ENCODE results near the gene SHH. TPM values are rescaled to one million over a fixed set of nuclear protein-coding genes. Genes with fewer than 3 reads are reported as not detected.
"Not testable (repeated sequence)": the region's sequence is repeated elsewhere in the genome, so short reads cannot be mapped to it uniquely, and the experiment has no call there.

Gene SHH
- total RNA-seq, 1 experiment from 2014 or later: 0.11 TPM

DNA sequence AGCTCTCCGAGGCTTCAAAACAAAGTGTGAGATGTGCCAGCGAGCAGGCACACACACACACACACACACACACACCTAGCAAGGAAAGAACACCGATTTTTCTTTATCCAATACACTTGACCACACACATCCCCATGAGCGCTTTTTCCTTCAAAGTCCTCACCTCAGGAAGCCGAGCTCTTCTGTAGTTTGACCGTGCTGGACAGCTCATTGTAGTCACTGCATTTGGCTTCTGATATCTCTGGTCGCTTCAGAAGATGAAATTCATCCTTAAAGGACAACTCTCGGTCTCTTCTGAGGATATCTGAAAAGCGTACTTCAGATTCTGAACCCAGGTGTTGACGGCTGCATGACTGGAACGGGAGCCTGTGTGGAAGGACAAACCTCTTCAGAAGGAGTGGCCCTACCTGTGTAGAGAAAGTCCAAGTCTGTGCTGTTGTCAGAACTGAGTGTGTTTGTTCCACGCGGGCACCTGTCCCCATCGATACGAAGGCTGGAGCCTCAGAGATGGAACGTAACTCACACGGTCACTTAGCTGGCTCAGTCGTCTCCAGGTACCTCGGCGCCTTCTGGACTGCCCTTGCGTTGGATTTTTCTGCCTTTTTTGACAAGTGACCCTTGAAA, 28.1 kb upstream of the SHH start:
- POLR2A ChIA-PET (ENCODE audit: unreplicated experiment): no interaction called here
- Histone ChIP-seq H3K4me3 (ENCODE audit: low read length) (no peak overlapping the region), H3K9me3 (ENCODE audit: low read length) (no peaks in the 10 kb centered on the region), H3F3A (ENCODE audit: low read length, unreplicated experiment) (no peaks in the 10 kb centered on the region), H3K27me3 (ENCODE audit: low read length) (no peaks in the 10 kb centered on the region), H3K36me3 (ENCODE audit: low read depth, low read length) (no peaks in the 10 kb centered on the region), H4K20me1 (ENCODE audit: low read length) (no peaks in the 10 kb centered on the region), H3K9me2 (replicated peaks; ENCODE audit: low read length) (no peaks in the 10 kb centered on the region), H2AFZ (ENCODE audit: low read length) (no peak overlapping the region), H3K9ac (ENCODE audit: low read length) (no peak overlapping the region), H3K4me1 (ENCODE audit: insufficient read depth, low read length) (peaks cover 15% of the 10 kb centered on the region), H3K79me2 (ENCODE audit: low read length) (no peaks in the 10 kb centered on the region), H3K4me2 (ENCODE audit: low read length) (no peak overlapping the region), H3K27ac (ENCODE audit: low read length) (no peak overlapping the region)
- DNase-seq (no peak), ATAC-seq (no peak)
- no TSS peak for BruUV-seq (replicated peaks)
- intact Hi-C loops (cut with micrococcal nuclease): no loop called here
- CTCF ChIA-PET: no interaction called here
- no peak for TF ChIP-seq EZH2 (IDR thresholded peaks at IDR 0.05; ENCODE audit: low read length, unreplicated experiment)
- TF ChIP-seq, protein P1, sequence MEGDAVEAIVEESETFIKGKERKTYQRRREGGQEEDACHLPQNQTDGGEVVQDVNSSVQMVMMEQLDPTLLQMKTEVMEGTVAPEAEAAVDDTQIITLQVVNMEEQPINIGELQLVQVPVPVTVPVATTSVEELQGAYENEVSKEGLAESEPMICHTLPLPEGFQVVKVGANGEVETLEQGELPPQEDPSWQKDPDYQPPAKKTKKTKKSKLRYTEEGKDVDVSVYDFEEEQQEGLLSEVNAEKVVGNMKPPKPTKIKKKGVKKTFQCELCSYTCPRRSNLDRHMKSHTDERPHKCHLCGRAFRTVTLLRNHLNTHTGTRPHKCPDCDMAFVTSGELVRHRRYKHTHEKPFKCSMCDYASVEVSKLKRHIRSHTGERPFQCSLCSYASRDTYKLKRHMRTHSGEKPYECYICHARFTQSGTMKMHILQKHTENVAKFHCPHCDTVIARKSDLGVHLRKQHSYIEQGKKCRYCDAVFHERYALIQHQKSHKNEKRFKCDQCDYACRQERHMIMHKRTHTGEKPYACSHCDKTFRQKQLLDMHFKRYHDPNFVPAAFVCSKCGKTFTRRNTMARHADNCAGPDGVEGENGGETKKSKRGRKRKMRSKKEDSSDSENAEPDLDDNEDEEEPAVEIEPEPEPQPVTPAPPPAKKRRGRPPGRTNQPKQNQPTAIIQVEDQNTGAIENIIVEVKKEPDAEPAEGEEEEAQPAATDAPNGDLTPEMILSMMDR (conservative IDR thresholded peaks at IDR 0.05; ENCODE audit: low read depth, low read length): no peak

DNA sequence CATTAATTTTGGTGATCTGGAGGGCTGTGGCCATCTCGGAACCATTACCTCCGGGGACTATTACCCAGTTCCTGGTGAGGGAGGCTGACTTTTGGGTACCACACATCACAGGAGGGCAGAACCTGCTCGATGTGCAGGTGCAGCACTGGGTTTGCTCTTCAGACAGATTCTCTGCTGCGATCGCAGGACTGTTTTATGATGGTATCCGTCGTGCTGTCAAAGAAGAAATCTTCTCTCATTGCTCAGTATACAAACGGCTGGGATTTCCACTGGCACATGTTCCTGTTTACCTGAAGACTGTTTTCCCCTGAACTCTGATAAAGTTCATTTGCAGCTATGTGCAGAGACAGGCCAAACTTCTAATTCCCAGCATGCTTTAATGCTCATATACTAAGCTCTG, 27.2 kb upstream of the SHH start:
- Histone ChIP-seq H3K4me1 (ENCODE audit: insufficient read depth, low read length) (peaks cover 11% of the 10 kb centered on the region), H3K79me2 (ENCODE audit: low read length) (no peaks in the 10 kb centered on the region), H3K9me3 (ENCODE audit: low read length) (no peaks in the 10 kb centered on the region), H4K20me1 (ENCODE audit: low read length) (no peaks in the 10 kb centered on the region), H3K27me3 (ENCODE audit: low read length) (no peaks in the 10 kb centered on the region), H3K4me3 (ENCODE audit: low read length) (no peak overlapping the region), H3F3A (ENCODE audit: low read length, unreplicated experiment) (no peaks in the 10 kb centered on the region), H3K9me2 (replicated peaks; ENCODE audit: low read length) (no peaks in the 10 kb centered on the region), H3K4me2 (ENCODE audit: low read length) (no peak overlapping the region), H2AFZ (ENCODE audit: low read length) (no peak overlapping the region), H3K9ac (ENCODE audit: low read length) (no peak overlapping the region), H3K27ac (ENCODE audit: low read length) (no peak overlapping the region), H3K36me3 (ENCODE audit: low read depth, low read length) (no peaks in the 10 kb centered on the region)
- TF ChIP-seq, protein P1 (conservative IDR thresholded peaks at IDR 0.05; ENCODE audit: low read depth, low read length): no peak
- TF ChIP-seq EZH2 (IDR thresholded peaks at IDR 0.05; ENCODE audit: low read length, unreplicated experiment) (no peak), EZH2phosphoT487 (IDR thresholded peaks at IDR 0.05; ENCODE audit: borderline replicate concordance, low read length) (no peak)
- intact Hi-C loops (cut with micrococcal nuclease): no loop called here
- DNase-seq (no peak), ATAC-seq (no peak)
- ChIA-PET CTCF (no interaction called here), POLR2A (ENCODE audit: unreplicated experiment) (no interaction called here)
- no TSS peak for BruUV-seq (replicated peaks)

DNA sequence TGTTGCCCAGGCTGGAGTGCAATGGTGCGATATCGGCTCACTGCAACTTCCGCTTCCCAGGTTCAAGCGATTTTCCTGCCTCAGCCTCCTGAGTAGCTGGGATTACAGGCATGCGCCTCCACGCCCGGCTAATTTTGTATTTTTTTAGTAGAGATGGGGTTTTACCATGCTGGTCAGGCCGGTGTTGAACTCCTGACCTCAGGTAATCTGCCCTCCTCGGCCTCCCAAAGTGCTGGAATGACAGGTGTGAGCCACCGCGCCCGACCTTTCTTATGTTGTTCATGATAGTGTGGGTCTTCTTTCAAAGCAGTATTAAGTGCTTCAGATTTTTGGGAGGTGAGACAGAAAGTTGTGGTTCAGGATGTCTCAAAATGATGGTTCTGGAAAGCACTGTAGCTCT, 26.0 kb upstream of the SHH start:
- H3K9me2 ChIP-seq (replicated peaks; ENCODE audit: low read length); H3K27me3 ChIP-seq (ENCODE audit: low read length); H3K27ac ChIP-seq (ENCODE audit: low read length); H3F3A ChIP-seq (ENCODE audit: low read length, unreplicated experiment); H3K9ac ChIP-seq (ENCODE audit: low read length); DNase-seq; H3K4me3 ChIP-seq (ENCODE audit: low read length); H3K9me3 ChIP-seq (ENCODE audit: low read length); H3K79me2 ChIP-seq (ENCODE audit: low read length); BruUV-seq (replicated peaks); POLR2A ChIA-PET (ENCODE audit: unreplicated experiment); H3K36me3 ChIP-seq (ENCODE audit: low read depth, low read length); CTCF ChIA-PET; H3K4me2 ChIP-seq (ENCODE audit: low read length); H2AFZ ChIP-seq (ENCODE audit: low read length); intact Hi-C loops (cut with micrococcal nuclease); H4K20me1 ChIP-seq (ENCODE audit: low read length); ATAC-seq; H3K4me1 ChIP-seq (ENCODE audit: insufficient read depth, low read length): not testable (repeated sequence)
